Ureter (tissue), 1 donor: Measurements from ENCODE around the gene DNAI2. TPM values are rescaled to one million over a fixed set of nuclear protein-coding genes. Genes with fewer than 3 reads are reported as not detected.

ENCODE experiments used
- DNase-seq: peaks from one replicate; pipeline ENCODE4 v3.0.0-alpha.2; 2020; ENCODE audit warnings: low spot score
- total RNA-seq: library from RNA; stranded (reverse); gene quantifications from one replicate; pipeline ENCODE4 v1.2.4, GENCODE V29; 2023
- donor health status: DM: yes; HTN: yes; CAD: no.

DNAI2 gene
- total RNA-seq, 1 donor from 2014 or later = not detected

DNA sequence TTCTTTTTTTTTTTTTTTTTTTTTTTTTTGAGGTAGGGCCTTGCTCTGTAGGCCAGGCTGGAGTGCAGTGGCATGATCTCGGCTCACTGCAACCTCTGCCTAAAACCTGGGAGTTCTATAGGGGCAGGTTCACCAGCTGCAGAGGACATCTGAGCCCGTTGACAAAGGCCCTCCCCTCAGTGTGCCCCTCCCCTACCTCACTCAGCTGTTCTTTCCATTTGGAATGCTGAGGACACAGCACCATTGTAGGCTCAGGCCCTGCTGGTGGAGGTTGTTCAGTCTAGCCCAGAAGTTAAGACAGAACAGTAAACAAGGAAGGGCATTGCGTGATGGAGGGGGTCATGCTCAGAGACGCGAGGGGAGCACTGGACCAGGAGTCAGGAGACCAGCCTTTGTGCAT is 30.1 kb downstream of the DNAI2 start:
- DNase-seq = no peak

DNA sequence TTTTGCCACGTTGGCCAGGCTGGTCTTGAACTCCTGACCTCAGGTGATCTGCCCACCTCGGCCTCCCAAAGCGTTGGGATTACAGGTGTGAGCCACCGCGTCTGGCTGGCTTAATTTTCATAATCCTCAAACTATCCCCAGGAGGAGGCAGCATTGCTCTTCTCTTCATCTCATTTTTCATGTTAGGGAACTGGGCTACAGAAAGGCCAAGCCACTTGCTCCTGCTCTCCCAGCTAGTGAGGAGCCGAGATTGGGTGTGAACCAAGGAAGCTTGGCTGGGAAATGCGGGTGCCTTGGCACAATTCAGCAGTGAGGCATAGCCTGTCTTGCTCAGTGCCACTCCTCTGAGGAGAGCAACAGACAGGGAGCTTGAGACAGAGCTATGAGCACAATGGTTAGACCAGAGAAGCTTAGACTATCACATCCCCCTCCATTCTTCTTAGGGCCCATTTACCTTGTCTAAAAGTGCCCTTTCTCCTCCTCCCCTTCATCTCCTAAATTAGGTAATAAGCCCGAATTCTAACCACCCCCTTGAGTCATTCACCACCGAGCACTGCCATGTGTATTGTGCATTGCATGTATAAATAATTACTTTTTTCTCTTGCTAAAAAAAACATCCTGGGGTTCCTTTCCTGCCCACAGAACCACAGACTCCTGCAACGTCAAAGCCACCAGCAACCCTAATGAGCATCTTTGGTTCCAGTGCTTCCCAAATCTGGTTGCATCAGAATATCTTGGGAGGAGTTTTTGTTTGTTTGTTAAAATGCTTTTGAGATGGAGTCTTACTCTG is 32.0 kb downstream of the DNAI2 start:
- DNase-seq = no peak

DNA sequence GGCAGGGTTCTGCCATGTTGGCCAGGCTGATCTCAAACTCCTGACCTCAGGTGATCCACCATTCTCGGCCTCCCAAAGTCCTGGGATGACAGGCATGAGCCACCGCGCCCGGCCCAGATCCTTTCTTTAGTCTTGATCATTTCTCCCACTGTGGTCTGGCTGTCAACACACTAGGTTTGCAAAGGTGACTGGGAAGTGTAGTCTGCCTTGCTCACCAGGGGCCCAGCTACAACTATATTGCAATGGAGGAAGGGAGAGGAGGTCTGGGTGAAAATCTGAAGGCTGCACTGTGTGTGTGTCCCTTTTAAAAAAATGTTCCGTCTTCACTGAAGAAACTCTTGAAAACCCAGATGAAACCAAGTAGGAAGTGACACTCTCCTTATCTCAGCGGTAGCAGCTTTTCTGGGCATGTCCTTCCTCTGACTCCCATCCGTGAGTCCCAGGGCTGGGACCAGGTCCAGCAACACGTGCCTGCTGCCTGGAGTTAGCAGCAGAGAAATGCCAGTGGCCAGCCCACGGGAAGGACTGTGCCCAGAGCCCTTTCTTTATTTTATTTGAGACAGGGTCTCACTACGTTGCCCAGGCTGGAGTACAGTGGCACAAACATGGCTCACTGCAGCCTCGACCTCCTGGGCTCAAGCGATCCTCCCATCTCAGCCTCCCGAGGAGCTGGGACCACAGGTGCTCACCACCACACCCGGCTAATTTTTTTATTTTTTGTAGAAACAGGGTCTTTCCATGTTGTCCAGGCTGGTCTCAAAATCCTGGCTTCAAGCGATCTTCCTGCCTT is 34.1 kb downstream of the DNAI2 start:
- no peak for DNase-seq

DNA sequence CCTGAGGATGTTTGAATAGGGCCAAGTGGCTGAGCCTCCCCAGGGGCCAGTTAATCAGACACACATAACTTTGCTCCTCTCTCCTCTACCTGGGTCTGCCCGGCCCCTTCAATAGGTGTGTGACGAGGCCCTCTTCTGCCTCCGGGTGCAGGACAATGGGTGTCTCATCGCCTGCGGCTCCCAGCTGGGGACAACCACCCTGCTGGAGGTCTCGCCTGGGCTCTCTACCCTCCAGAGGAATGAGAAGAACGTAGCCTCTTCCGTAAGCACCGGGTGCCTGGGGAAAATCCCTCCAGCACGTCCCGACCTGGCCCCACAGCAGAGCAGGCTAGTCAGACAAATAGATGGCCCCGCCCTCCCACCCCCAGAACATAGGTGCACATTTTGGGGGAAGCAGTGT is 35.9 kb downstream of the DNAI2 start:
- no peak for DNase-seq

DNA sequence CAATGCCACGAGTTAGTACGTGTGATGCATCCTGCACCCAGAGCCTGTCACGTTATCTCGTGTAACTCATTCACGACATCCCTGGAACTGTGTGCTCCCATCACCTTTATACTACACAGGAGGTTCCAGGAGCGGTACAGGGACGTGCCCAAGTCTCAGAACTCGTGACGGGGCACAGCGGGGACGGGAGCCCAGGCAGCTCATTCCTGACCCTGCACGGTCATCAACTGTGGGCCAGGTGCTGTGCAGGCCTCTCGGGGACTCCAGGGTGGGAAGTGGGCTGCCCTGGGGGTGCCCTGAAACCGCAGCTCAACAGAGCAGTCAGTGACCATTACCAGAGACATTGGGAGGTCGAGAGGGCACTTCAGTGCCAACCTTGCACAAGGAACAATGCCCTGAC is 40.8 kb downstream of the DNAI2 start:
- no peak for DNase-seq

DNA sequence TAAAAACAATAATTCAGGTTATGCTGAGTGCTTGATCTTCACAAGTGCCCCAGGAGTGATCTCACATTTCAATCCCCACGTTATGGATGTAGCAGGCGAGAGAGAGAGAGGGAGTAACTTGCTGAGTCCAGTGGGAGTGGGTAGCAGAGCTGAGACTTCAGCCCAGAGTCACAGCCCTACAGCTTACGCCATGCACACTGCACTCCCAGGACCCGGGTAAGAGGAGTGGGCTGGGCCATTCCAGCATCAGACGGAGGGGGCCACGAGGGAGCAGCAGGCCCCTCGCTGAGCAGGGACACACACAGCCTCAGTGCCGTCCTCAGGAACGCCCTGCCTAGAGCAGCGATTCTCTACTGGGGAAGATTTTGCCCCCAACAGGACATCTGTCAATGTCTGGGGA is 42.2 kb downstream of the DNAI2 start:
- DNase-seq = no peak

DNA sequence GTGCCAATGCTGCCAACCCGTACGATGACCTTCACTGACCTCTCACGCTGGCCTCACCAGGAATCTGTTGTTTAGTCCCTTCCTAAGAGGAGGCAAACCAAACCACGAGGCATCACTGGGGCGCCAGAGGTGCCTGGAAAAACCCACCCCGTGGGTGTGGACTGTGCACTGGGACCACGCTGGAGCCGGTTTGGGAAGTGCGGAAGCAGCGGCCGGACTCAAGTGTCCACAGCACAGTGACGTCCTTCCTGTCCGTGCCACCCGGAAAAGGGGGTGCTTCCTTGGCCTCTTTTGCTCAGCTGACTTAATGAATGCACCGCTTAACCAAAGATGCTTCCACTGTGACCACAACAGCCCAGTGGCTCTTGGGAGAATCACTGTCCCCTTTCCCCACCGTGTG is 43.0 kb downstream of the DNAI2 start:
- no peak for DNase-seq

DNA sequence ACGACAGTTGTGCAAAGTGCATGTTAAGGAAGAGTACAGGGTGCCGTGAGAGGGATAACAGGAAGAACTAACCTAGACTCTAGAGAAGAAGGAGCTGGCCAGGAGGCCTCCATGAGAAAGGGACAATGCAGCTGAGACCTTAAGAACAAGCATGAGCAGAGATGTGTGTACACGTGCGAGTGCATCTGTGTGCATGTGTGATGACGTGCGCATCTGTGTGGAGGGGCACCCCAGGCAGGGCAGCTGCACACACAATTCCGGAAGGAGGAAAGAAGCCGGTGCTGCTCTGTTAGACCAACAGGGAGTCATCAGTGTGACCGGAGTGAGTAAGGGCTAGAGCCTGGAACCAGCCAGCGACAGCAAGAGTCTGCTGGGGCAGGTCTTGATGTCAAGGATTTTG is 44.4 kb downstream of the DNAI2 start:
- no peak for DNase-seq

DNA sequence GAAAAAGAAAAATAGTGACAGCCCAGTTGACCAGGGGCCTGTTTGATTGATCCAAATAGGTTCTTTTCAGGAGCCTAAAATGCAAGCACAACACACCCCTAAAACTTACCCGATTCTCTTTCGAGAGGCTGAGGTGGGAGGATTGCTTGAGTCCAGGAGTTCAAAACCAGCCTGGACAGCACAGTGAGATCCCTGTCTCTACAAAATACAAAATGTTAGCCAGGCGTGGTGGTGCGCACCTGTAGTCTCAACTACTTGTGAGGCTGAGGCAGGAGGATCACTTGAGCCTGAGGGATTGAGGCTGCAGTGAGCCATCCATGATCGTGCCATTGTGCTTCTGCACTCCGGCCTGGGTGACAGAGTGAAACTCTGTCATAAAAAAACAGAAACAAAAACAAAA is 50.5 kb downstream of the DNAI2 start:
- no peak for DNase-seq

DNA sequence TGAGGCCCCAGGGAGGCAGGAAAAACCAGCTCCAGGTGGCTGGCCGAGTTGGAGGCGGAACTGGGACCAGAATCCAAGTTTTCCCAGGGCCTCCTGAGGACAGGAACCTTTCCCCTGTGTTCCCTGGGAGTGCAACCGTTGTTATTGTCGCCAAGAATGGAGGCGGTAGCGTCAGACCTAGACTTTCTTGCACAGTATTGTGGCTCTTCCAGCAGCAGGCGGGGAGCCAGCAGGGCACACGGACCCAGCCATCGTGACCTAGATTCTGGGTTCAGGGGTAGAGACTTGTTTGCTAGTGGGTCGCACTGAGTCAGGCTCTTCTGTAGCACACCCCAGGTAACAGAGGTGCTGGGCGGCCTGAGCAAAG is 51.3 kb downstream of the DNAI2 start:
- no peak for DNase-seq

DNA sequence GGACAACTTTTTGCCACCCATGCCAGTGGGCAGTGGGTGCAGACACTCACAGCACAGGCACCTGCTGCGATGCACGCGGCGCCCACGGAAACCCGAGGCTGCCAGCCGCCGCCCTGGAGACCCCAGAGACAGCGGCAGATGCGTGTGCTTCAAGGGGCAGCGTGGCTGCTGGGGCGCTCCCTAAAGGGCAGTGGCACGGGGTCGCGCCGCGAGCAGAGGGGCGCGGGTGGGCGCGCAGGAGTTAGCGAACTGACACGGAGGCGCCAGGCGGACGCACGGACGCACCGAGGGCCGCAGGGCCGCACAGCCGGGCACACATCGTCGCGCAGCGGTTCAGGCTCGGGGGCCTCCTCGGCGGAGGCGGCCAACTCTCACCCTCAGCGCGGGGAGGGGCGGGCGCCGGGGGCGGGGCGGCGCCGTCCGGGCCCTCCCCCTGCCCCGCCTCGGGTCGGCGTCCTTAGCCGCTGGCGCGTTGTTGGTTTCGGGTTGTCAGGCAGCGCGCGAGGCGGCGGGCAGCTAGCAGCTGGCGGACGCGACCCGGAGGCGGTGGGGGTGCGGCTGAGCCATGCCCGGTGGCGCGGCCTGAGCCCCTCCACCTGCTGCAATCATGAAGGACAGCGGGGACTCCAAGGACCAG is 51.8 kb downstream of the DNAI2 start, which contains the start of gene KIF19:
TSS of gene KIF19 (plus strand) at position 484 of the 637 bp plus-strand sequence. CDS start at position 608, 124 bp downstream.
- no peak for DNase-seq

DNA sequence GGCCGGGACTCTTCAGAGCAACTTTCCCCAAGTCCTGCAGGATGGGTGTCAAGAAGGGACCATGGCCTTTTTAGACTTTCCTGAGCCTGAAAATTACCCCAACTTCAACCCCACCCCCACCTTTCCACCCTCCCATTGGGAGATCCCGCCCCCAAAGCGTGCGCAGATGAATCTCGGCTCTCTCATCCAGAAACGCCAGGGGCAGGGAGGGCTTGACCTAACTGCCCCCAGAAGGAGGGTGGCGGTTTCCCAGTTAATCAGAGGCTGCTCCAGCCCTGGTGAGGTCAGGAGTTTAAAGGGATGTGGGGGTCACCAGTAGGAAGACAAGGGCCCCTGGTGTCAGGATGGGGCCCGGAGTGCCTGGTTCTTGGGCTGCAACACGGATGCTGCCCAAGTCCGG is 52.5 kb downstream of the DNAI2 start:
- no peak for DNase-seq

DNA sequence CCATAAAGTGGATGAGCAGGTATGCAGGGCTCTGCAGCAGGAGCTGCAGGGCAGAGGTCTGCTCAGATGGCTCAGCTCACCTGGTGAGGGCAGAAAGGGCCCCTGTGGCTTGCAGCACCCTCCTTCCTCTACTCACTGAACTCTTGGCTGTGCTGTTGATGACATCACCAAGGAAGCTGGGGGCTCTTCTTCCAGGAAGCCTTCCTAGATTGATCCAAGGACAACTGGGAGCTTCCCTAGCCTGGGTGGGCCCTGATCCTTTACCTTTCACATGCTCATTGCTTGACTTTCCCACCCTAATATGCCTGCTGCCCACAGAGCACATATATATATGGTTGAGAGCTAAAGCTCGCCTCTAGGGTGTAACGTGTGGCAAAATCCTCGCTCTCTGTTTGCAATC is 54.5 kb downstream of the DNAI2 start:
- no peak for DNase-seq

DNA sequence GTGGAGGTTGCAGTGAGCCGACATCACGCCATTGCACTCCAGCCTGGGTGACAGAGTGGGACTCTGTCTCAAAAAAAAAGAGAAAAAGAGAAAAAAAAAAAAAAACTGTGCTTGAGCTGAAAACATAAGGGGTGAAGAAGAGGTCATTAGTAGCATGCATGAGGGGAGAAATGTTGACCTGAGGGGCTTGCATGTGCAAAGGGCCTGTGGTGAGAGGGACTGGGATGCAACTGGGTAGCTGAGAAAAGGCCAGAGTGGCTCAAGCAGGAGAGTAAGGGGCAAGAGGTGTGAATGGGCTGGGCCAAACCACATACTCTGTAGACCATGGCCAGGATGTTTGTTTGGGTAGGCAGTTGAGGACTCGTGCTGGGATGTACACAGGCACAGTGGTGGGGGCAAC is 55.3 kb downstream of the DNAI2 start:
- no peak for DNase-seq

DNA sequence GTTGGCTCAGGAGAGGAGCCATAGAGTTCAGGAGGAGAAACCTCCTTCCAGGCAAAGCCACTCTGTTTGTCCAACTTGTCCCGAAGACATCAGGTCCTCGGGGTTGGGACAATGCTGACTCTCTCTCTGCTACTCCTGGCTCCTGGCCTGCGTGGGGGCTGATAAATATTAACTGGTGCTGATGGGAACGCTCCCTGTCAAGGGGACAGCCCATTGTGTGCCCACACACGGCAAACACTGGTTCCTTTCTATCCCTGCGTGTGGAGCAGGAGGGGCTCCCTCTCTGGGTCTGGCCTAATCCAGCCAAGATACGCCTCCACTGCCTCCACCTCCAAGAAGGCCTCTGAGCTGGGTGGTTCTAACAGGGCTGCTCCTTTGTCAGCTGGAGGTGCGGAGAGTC is 56.4 kb downstream of the DNAI2 start:
- no peak for DNase-seq

DNA sequence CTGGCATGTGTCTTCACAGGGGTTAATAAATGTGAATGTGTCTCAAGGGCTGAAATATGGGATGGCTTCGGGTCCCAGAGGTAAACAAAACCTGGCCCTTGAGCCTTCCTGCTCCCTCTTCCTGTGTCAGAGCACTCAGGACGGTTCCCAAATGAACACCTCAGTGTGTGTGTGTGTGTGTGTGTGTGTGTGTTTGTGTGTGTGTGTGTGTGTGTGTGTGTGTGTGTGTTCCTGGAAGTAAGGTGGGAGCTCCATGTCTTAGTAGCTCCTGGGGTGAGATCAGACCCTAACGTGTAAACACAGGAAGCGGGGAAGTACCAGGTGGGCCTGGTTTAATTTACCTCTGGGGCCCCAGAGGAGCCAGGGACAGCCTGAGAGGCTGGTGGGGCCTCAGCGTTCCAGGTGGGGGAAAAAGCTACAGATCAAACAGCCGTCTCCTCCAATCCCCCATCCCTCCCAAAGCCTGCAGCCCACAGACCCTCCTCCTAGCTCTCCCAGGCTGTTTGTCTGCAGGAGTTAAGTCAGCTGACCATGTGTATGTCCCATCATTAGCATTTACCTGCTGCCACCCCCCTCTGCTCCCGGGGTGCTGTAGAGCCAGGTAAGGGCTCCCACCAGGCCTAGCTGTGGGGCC is 58.1 kb downstream of the DNAI2 start:
- DNase-seq = no peak

DNA sequence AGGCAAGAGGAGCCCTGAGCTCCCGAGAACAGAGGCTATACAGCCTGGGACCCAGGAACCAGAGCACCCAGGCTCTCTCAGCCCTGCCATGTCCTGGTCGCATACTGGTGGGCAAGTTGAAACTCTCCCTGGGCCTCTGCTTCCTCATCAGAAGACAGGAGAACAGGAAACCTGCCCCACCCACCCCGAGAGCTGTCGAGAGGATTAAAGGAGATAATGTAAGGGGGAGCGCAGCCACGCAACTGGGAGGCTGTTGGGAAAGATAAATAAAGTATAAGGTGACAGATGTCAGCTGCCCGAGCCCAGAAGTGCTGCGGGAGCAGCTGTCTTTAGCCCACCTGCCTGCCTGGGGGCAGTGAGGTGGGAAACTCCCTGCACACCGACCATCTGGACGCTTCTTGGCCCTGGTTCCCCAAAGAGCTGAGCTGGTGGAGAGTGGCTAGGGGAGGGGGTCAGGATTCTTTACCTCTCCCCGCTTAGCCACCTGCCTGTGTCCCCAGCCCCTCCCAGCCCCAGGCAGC is 58.8 kb downstream of the DNAI2 start:
- DNase-seq = no peak

DNA sequence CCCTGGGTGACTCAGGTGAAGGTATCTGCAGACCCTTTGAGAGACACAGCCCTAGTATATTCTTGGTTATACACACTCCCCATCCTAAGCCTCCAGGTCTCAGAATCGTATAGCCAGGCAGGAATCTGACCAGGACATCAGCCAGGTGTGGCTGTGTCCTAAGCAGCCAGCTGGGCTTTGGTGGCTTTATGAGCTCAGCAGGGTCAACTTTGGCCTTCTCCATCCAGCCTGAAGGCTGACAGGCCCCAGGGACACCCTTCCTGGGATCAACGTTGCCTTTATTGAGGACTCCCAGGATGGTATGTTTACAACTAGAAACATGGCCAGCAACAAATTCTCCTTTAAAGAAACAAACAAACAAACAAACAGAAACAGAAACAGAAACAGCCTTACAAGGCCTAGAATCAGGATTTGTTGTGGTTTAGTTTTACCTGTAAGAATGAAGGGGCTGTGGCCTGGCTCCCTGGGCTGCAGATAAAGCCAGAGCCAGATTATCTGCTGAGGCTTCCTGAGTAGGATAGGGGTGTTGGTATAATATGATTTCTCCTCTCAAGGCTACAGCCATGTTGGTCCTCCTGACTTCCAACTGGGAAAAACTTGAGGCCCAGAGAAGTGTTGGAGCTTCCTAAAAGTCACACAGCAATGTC is 60.5 kb downstream of the DNAI2 start:
- no peak for DNase-seq

DNA sequence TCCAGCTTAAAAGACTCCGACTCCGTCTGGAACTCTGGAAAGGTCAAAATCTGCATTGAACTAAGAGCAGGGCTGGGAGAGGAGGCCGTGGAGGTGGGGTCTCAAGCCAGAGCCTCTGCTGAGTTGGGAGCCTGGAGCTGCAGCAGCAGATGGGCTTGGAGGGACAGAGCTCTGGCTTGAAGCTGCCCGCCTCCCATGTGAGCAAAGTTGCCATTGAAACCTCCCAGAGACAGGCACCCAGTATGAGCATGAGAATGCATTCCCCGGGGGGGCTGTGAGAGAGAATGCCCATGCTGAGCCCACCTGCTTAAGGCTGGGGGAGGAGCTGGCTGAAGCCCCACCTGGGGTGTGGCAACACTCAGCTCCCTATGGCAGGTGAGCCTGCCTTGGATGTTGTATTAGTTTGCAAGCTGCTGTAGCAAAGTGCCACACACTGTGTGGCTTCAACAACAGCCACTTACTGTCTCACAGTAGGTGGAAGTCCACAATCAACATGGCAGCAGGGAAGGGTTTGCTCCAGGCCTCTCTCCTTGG is 61.6 kb downstream of the DNAI2 start:
- DNase-seq = no peak

DNA sequence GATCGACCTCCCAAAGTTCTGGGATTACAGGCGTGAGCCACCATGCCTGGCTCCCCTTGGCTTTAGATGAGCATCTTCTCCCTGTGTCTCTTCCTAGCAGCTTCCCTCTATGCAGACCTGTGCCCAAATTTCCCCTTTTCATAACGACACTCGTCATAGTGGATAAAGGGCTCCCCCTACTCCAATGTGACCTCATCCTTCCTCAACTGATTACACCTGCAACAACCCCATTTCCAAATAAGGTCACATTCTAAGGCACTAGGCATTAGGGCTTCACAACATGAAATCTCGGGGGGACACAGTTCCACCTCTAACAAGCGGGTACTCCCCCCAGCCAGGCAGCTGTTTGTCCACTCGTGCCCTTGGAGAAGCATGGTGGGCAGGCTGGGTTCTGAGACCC is 62.3 kb downstream of the DNAI2 start:
- no peak for DNase-seq

DNA sequence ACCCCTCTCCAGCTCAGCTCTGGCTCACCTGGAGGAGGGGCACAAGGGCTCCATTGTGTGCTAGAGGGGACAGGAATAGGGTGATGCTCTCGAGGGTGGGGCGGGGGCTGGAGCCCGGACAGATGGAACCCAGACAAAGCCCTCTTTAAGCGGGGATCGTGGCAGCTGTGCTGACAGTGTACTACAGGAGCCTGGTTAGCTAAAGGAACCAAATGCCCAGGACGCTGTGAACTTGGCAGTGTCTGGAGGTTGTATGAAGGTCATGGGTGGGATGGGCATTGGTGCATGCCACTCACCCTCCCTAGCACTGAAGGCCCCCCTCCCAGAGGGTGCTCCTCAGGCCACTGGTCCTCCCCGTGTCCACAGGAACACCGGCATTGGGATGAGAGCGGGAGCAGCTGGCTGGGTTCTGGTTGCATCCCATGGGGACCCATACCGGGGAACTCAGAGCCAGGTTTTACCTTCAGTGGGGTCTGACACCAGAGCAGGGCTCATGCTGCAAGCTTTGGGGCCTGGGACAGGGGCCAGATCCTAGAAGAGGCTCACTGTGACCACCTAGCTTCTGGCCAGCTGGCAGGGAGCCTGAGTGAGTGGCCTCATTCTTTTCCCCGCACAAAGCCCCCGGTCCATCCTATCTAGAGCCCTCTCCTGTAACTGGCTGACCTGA is 63.9 kb downstream of the DNAI2 start:
- DNase-seq = no peak
